H1 (cell line): ENCODE measurements around the gene CCNK. TPM values are rescaled to one million over a fixed set of nuclear protein-coding genes. Genes with fewer than 3 reads are reported as not detected.

Experiments used
- CTCF ChIA-PET: fragments of 300-600 bp; sonication (Branson Sonifier 250); formaldehyde crosslinking; loops from one replicate; lab custom pipeline; 2021; ENCODE audit not compliant: partially characterized antibody; lab: Charles Lee
- POLR2A ChIA-PET: fragments of 300-600 bp; sonication (Branson Sonifier 250); formaldehyde crosslinking; loops from one replicate; lab custom pipeline; 2021; ENCODE audit warnings: inconsistent platforms; ENCODE audit not compliant: partially characterized antibody; lab: Charles Lee
- DNase-seq, 2 experiments: peaks; one replicate each; pipeline versions ENCODE4 v3.0.0 to v3.0.0-alpha.2; 2010 to 2022; ENCODE audit warnings: low spot score in 2 of 2, low read depth in 1 of 2, mixed read lengths in 1 of 2
- FAIRE-seq: peaks from 2 replicates; lab custom pipeline; 2011; peaks lifted over from hg19 to GRCh38; lab: Jason Lieb, UNC
- H2AFZ ChIP-seq: 2 replicates; pipeline ENCODE4 v1.8.1; 2012; ENCODE audit warnings: low read length, inconsistent platforms
- H2AK5ac ChIP-seq: 2 replicates; pipeline ENCODE4 v1.6.1; 2013; ENCODE audit warnings: low read depth, low read length
- H2BK120ac ChIP-seq: replicated peaks from 2 replicates; pipeline ENCODE3; 2013; ENCODE audit warnings: low read depth, low read length, inconsistent platforms
- H2BK12ac ChIP-seq: 2 replicates; pipeline ENCODE4 v1.6.1; 2013; ENCODE audit warnings: low read depth, low read length
- H2BK15ac ChIP-seq: 2 replicates; pipeline ENCODE4 v1.6.1; 2013; ENCODE audit warnings: low read length
- H2BK20ac ChIP-seq: 2 replicates; pipeline ENCODE4 v1.6.1; 2013; ENCODE audit warnings: low read length
- H2BK5ac ChIP-seq: 2 replicates; pipeline ENCODE4 v1.6.1; 2013; ENCODE audit warnings: low read depth, low read length
- H3K14ac ChIP-seq: 2 replicates; pipeline ENCODE4 v1.6.1; 2013; ENCODE audit warnings: inconsistent platforms; ENCODE audit not compliant: insufficient read length
- H3K18ac ChIP-seq: 2 replicates; pipeline ENCODE4 v1.6.1; 2013; ENCODE audit warnings: low read length; ENCODE audit errors: extremely low read depth
- H3K23ac ChIP-seq: 2 replicates; pipeline ENCODE4 v1.6.1; 2013; ENCODE audit warnings: inconsistent platforms; ENCODE audit not compliant: insufficient read length
- H3K23me2 ChIP-seq: 2 replicates; pipeline ENCODE4 v1.6.1; 2013; ENCODE audit warnings: low read depth, low read length
- H3K27ac ChIP-seq: 2 replicates; pipeline ENCODE4 v1.6.1; 2011; ENCODE audit warnings: low read depth, low read length, inconsistent platforms
- H3K27me3 ChIP-seq, 4 experiments: replicated peaks in 1 of 4; 1 replicate in 1 of 4; 2 replicates in 3 of 4; pipeline versions ENCODE4 v1.6.1 to v1.8.1; 2011 to 2013; ENCODE audit warnings: low read length in 3 of 4, mild to moderate bottlenecking in 3 of 4, inconsistent platforms in 2 of 4, mixed read lengths in 2 of 4, moderate library complexity in 1 of 4; ENCODE audit not compliant: control insufficient read depth in 3 of 4, insufficient read depth in 3 of 4; ENCODE audit errors: extremely low read depth in 1 of 4
- H3K36me3 ChIP-seq, 4 experiments: 2 replicates each; pipeline versions ENCODE4 v1.6.1 to v1.8.1; 2011 to 2013; ENCODE audit warnings: mild to moderate bottlenecking in 4 of 4, low read length in 3 of 4, moderate library complexity in 2 of 4, control low read depth in 1 of 4, inconsistent platforms in 1 of 4; ENCODE audit not compliant: insufficient read depth in 4 of 4, control insufficient read depth in 2 of 4
- H3K4ac ChIP-seq: replicated peaks from 2 replicates; pipeline ENCODE3; 2013; ENCODE audit warnings: low read length, low read depth, mixed read lengths, inconsistent platforms; ENCODE audit not compliant: insufficient read length
- H3K4me1 ChIP-seq, 4 experiments: replicated peaks in 1 of 4; 1 replicate in 1 of 4; 2 replicates in 3 of 4; pipeline versions ENCODE4 v1.6.1 to v1.8.1; 2011 to 2013; ENCODE audit warnings: low read length in 3 of 4, inconsistent platforms in 2 of 4, mixed read lengths in 1 of 4; ENCODE audit not compliant: insufficient read depth in 4 of 4, control insufficient read depth in 3 of 4
- H3K4me2 ChIP-seq, 2 experiments: 2 replicates each; pipeline versions ENCODE4 v1.6.1 to v1.8.1; 2011 to 2013; ENCODE audit warnings: low read depth in 2 of 2, low read length in 2 of 2, control low read depth in 1 of 2, inconsistent platforms in 1 of 2, mild to moderate bottlenecking in 1 of 2; ENCODE audit not compliant: insufficient read depth in 1 of 2
- H3K4me3 ChIP-seq, 4 experiments: fragments of 200-600, 300-600 bp in 1 of 4; sonication (generic), shearing (Covaris generic), sonication (Bioruptor Twin) in 1 of 4; 2 replicates each; pipeline versions ENCODE4 v1.5.1 to v1.8.1; 2011 to 2016; ENCODE audit warnings: low read length in 4 of 4, low read depth in 3 of 4, control low read depth in 2 of 4, inconsistent platforms in 2 of 4, mild to moderate bottlenecking in 2 of 4, mixed read lengths in 1 of 4, moderate library complexity in 1 of 4; ENCODE audit not compliant: insufficient read depth in 2 of 4; ENCODE audit errors: extremely low read depth in 1 of 4
- H3K56ac ChIP-seq: replicated peaks from 2 replicates; pipeline ENCODE3; 2013; ENCODE audit warnings: low read depth, mild to moderate bottlenecking, mixed read lengths, low read length, inconsistent platforms; ENCODE audit not compliant: insufficient read length
- H3K79me1 ChIP-seq: 2 replicates; pipeline ENCODE4 v1.6.1; 2013; ENCODE audit warnings: low read depth, low read length, control low read depth
- H3K79me2 ChIP-seq, 2 experiments: 2 replicates each; pipeline versions ENCODE4 v1.6.1 to v1.8.1; 2012 to 2013; ENCODE audit warnings: low read length in 2 of 2, mild to moderate bottlenecking in 2 of 2, inconsistent platforms in 1 of 2; ENCODE audit not compliant: insufficient read depth in 2 of 2, control insufficient read depth in 1 of 2
- H3K9ac ChIP-seq, 4 experiments: replicated peaks in 1 of 4; 1 replicate in 1 of 4; 2 replicates in 3 of 4; pipeline versions ENCODE4 v1.6.1 to v1.8.1; 2011 to 2013; ENCODE audit warnings: low read depth in 3 of 4, low read length in 3 of 4, control low read depth in 2 of 4, mild to moderate bottlenecking in 2 of 4, moderate library complexity in 2 of 4, inconsistent platforms in 1 of 4; ENCODE audit errors: extremely low read depth in 1 of 4
- H3K9me3 ChIP-seq, 2 experiments: 2 replicates each; pipeline versions ENCODE4 v1.6.1 to v1.8.1; 2012 to 2013; ENCODE audit warnings: mild to moderate bottlenecking in 2 of 2, moderate library complexity in 2 of 2, control low read depth in 1 of 2, inconsistent platforms in 1 of 2, low read depth in 1 of 2, low read length in 1 of 2, mixed read lengths in 1 of 2; ENCODE audit not compliant: insufficient read depth in 2 of 2
- H4K20me1 ChIP-seq, 2 experiments: replicated peaks in 1 of 2; 2 replicates each; pipeline versions ENCODE3 to v1.8.1; 2011 to 2013; ENCODE audit warnings: inconsistent platforms in 2 of 2, low read length in 2 of 2, mild to moderate bottlenecking in 1 of 2; ENCODE audit not compliant: insufficient read depth in 2 of 2, control insufficient read depth in 1 of 2
- H4K5ac ChIP-seq: 2 replicates; pipeline ENCODE4 v1.6.1; 2013; ENCODE audit warnings: low read length, low read depth, mixed read lengths, inconsistent platforms; ENCODE audit not compliant: insufficient read length
- H4K8ac ChIP-seq: 2 replicates; pipeline ENCODE4 v1.8.0; 2013; ENCODE audit warnings: mild to moderate bottlenecking, moderate library complexity, low read length, inconsistent platforms; ENCODE audit not compliant: insufficient read depth; ENCODE audit errors: extremely low read depth
- H4K91ac ChIP-seq: replicated peaks from 2 replicates; pipeline ENCODE3; 2013; ENCODE audit warnings: low read length, mixed read lengths, inconsistent platforms; ENCODE audit not compliant: insufficient read length
- JUN ChIP-seq: IDR thresholded peaks from 2 replicates; pipeline ENCODE4 v1.6.1; 2011; ENCODE audit warnings: low read depth, mild to moderate bottlenecking, improper control_type of control experiment, low read length
- RBBP5 ChIP-seq: IDR thresholded peaks from 2 replicates; pipeline ENCODE4 v1.7.1; 2012; ENCODE audit warnings: low read depth, mild to moderate bottlenecking, inconsistent platforms, low read length, moderate library complexity, borderline replicate concordance
- TBP ChIP-seq: IDR thresholded peaks from 2 replicates; pipeline ENCODE4 v1.6.1; 2011; ENCODE audit warnings: low read depth, low read length, improper control_type of control experiment
- TEAD4 ChIP-seq: IDR thresholded peaks from 2 replicates; pipeline ENCODE4 v1.6.1; 2012; ENCODE audit warnings: low read depth, low read length, inconsistent platforms, mixed read lengths
- WGBS, 2 experiments: shearing (Covaris generic) in 1 of 2; methylation state at CpG; one replicate each; pipeline versions ENCODE4 v1.1.6 to v1.1.7; 2013 to 2015; ENCODE audit warnings: low lambda C conversion rate in 2 of 2, mixed read lengths in 2 of 2, inconsistent platforms in 1 of 2, low coverage in 1 of 2, missing lambda C conversion rate in 1 of 2; ENCODE audit not compliant: insufficient replicate concordance in 2 of 2, insufficient coverage in 1 of 2, insufficient read length in 1 of 2; ENCODE audit errors: extremely low coverage in 1 of 2, missing lambda C conversion rate in 1 of 2; 5-methylcytosine and 5-hydroxymethylcytosine counted together
- polyA plus RNA-seq, 7 experiments: library from polyadenylated mRNA; depleted of rRNA in 3 of 7; stranded (reverse) in 5 of 7; unstranded in 2 of 7; fragments of >200 nt in 5 of 7; fragments of 200-250 nt in 2 of 7; gene quantifications; 1 replicate in 5 of 7; 2 replicates in 1 of 7; 4 replicates in 1 of 7; pipeline versions ENCODE4 v1.2.1 to v1.2.3, GENCODE V29; 2011 to 2013; ENCODE audit warnings: missing spikeins in 2 of 7, mixed read lengths in 2 of 7
- total RNA-seq: library from RNA; stranded (reverse); fragmentation: NEBNext Ultra II Directional; extraction: Animal tissue kit (Norgen Biotek cat#: 25700); gene quantifications from 2 replicates; pipeline ENCODE4 v1.2.1, GENCODE V29; 2021

The CCNK gene
- total and polyA plus RNA-seq, 2 of the 8 experiments (the other 6 are each of a cell fraction or from before 2014, with no cell fraction given): 10.7 to 82.7 TPM

GRCh38 chr14:99436247-99437180, 44.7 kb upstream of the CCNK start:
- H3K4ac ChIP-seq: no peak overlapping the region
- peaks cover 2 to 12% of the 10 kb centered on the region in 2 experiments for H4K20me1 ChIP-seq
- no peaks in the 10 kb centered on the region for H3K23me2 ChIP-seq
- H3K27ac ChIP-seq: no peak overlapping the region
- ChIA-PET POLR2A (no interaction called here), CTCF (interaction anchor here (0.6 to 1.7 kb wide), 4 partner anchors 9 to 463 kb away, joined by 3 to 4 read pairs (median 3); no protein-coding TSS in a partner anchor)
- no peak overlapping the region for H2BK20ac ChIP-seq
- no peak overlapping the region for H2AFZ ChIP-seq
- no peaks in the 10 kb centered on the region for H3K9me3 ChIP-seq
- FAIRE-seq (no peak), DNase-seq (peak in 1 of 2 experiments; percentile 19)
- H2BK12ac ChIP-seq: no peak overlapping the region
- peaks cover 0 to 5% of the 10 kb centered on the region in 2 experiments; a peak in 2 of 4 replicates for H3K79me2 ChIP-seq
- H3K27me3 ChIP-seq: no peaks in the 10 kb centered on the region
- no peak overlapping the region for H2BK15ac ChIP-seq
- TF ChIP-seq RBBP5 (no peak), JUN (no peak), TEAD4 (no peak), TBP (no peak)
- H2BK120ac ChIP-seq: no peak overlapping the region
- H3K18ac ChIP-seq: no peak overlapping the region
- H3K23ac ChIP-seq: no peak overlapping the region
- H4K5ac ChIP-seq: no peak overlapping the region
- H4K91ac ChIP-seq: no peak overlapping the region
- no peak overlapping the region for H3K56ac ChIP-seq
- H3K9ac ChIP-seq: no peak overlapping the region; a peak in 2 of 7 replicates
- no peak overlapping the region for H3K4me2 ChIP-seq
- H3K14ac ChIP-seq: no peak overlapping the region
- H3K36me3 ChIP-seq: peaks cover 0 to 6% (median 2%) of the 10 kb centered on the region in 4 experiments; a peak in 6 of 8 replicates
- H3K4me3 ChIP-seq: no peak overlapping the region
- no peaks in the 10 kb centered on the region; the same call in 1 of the 2 replicates for H3K79me1 ChIP-seq
- 89% methylated on average over 14 of the region's 14 CpGs; no CpG with 5 or more reads in 1 of the 2 experiments for WGBS, 2 experiments
- no peak overlapping the region for H4K8ac ChIP-seq
- no peak overlapping the region for H2BK5ac ChIP-seq
- no peaks in the 10 kb centered on the region for H3K4me1 ChIP-seq
- H2AK5ac ChIP-seq: no peak overlapping the region
